GM12873 (cell line): ENCODE data around the gene HSD11B2.

ENCODE experiments used
- CTCF ChIP-seq: IDR thresholded peaks from 2 replicates; pipeline ENCODE4 v1.5.1; 2012; ENCODE audit warnings: low read depth, mild to moderate bottlenecking, moderate library complexity, low read length, control low read depth; ENCODE audit not compliant: insufficient read depth; ENCODE audit errors: missing control alignments

HSD11B2 gene

GRCh38 chr16:67437513-67437912, 6.6 kb downstream of the HSD11B2 start:
- TF ChIP-seq CTCF = no peak

GRCh38 chr16:67438098-67438791, 7.3 kb downstream of the HSD11B2 start:
- no peak for TF ChIP-seq CTCF

GRCh38 chr16:67438824-67439393, 8.0 kb downstream of the HSD11B2 start:
- TF ChIP-seq CTCF = no peak

GRCh38 chr16:67441271-67441753, 10.4 kb downstream of the HSD11B2 start:
- TF ChIP-seq CTCF = no peak

- TF ChIP-seq CTCF = no peak
Measured at GRCh38 chr16:67441907-67442306, 11.0 kb downstream of the HSD11B2 start.

- TF ChIP-seq CTCF = no peak
Measured at GRCh38 chr16:67442581-67443255, 11.8 kb downstream of the HSD11B2 start.

- no peak for TF ChIP-seq CTCF
Measured at GRCh38 chr16:67443265-67443664, 12.3 kb downstream of the HSD11B2 start.
